Measurements from ENCODE around the gene FARP2. TPM values are rescaled to one million over a fixed set of nuclear protein-coding genes. Genes with fewer than 3 reads are reported as not detected.

FARP2 gene
- total RNA-seq, 1 donor from 2014 or later: 65.0 TPM

DNA sequence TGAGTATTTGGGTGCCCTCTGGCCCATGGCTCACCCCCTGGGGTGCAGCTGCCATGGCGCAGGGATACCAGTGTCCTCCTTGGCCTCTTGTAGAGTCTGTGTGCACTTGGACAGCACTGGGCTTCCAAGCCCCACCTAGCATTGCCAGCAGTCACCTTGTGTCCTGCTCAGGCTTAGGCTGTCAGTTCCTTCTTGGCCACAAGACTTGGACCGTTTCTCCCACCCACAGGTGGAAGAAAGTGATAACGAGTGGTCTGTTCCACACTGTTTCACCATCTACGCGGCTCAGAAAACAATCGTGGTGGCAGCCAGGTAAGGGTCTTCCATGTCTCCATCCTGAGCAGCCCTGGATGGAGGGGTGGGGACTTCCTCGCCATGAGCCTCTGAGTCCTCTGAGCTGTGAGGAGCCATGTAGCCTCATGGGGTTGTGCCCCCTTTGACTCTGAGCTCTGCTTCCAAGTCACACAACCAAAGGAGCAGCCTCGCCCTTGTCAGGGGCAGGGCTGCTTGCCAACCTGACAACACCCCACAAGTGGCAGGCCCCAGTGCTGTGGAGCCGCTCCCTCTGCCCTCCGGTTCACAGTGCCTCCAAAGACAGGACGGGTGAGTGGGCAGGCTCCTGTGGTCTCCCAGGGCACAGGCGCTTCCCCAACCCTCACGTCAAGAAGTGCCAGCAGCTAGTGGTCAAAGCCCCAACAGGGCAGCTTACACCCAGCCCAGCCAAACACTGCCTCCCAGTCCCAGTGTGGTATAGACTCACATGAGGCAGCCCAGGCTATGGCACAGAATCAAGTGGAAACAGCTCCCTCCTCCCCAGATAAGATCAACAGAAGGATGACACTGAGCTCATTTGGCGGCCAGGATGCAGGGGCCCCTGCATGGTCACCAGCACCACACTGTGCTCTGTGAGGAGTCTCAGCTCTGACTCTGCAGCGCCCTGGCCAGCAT, 133.9 kb downstream of the FARP2 start:
- H3K4me3 Mint-ChIP-seq (ENCODE audit: unreplicated experiment): no peak overlapping the region
- H3K36me3 Mint-ChIP-seq (ENCODE audit: low read depth, unreplicated experiment): peaks cover 14% of the 10 kb centered on the region
- Histone ChIP-seq H3K9me3 (ENCODE audit: insufficient read depth, low read depth, low read length) (no peaks in the 10 kb centered on the region), H3K4me1 (ENCODE audit: insufficient read depth, low read length) (no peaks in the 10 kb centered on the region), H3K9ac (ENCODE audit: low read length) (no peak overlapping the region), H3K4me2 (ENCODE audit: low read length) (no peak overlapping the region), H3K27me3 (ENCODE audit: insufficient read depth, low read length) (no peaks in the 10 kb centered on the region), H3K4me3 (ENCODE audit: insufficient read depth, low read depth, low read length) (no peak overlapping the region), H4K20me1 (ENCODE audit: insufficient read depth, low read length) (peaks cover 14% of the 10 kb centered on the region), H3K79me2 (ENCODE audit: insufficient read depth, low read length) (no peaks in the 10 kb centered on the region), H2AFZ (ENCODE audit: low read depth, low read length) (no peak overlapping the region), H3K36me3 (ENCODE audit: insufficient read depth, low read length) (peaks cover 8% of the 10 kb centered on the region), H3K27ac (ENCODE audit: low read depth, low read length) (no peak overlapping the region)
- FAIRE-seq (no peak), DNase-seq (ENCODE audit: low read depth) (no peak)
- no peaks in the 10 kb centered on the region for H3K4me1 Mint-ChIP-seq (ENCODE audit: low read depth, unreplicated experiment)
- H3K27ac Mint-ChIP-seq (ENCODE audit: unreplicated experiment): peak overlapping the region; percentile 34
- H3K9me3 Mint-ChIP-seq (ENCODE audit: unreplicated experiment): no peaks in the 10 kb centered on the region
- peaks cover 2% of the 10 kb centered on the region for H3K27me3 Mint-ChIP-seq (ENCODE audit: low read depth, unreplicated experiment)
- no peak for TF ChIP-seq EZH2 (IDR thresholded peaks at IDR 0.05; ENCODE audit: insufficient read depth, low read length)
- TF ChIP-seq, protein P1, sequence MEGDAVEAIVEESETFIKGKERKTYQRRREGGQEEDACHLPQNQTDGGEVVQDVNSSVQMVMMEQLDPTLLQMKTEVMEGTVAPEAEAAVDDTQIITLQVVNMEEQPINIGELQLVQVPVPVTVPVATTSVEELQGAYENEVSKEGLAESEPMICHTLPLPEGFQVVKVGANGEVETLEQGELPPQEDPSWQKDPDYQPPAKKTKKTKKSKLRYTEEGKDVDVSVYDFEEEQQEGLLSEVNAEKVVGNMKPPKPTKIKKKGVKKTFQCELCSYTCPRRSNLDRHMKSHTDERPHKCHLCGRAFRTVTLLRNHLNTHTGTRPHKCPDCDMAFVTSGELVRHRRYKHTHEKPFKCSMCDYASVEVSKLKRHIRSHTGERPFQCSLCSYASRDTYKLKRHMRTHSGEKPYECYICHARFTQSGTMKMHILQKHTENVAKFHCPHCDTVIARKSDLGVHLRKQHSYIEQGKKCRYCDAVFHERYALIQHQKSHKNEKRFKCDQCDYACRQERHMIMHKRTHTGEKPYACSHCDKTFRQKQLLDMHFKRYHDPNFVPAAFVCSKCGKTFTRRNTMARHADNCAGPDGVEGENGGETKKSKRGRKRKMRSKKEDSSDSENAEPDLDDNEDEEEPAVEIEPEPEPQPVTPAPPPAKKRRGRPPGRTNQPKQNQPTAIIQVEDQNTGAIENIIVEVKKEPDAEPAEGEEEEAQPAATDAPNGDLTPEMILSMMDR (IDR thresholded peaks at IDR 0.05; ENCODE audit: insufficient read depth, low read depth, low read length): no peak

- Histone ChIP-seq H3K9ac (ENCODE audit: low read length) (no peak overlapping the region), H3K27ac (ENCODE audit: low read depth, low read length) (no peak overlapping the region), H3K4me3 (ENCODE audit: insufficient read depth, low read depth, low read length) (no peak overlapping the region), H3K36me3 (ENCODE audit: insufficient read depth, low read length) (peaks cover 8% of the 10 kb centered on the region), H3K4me2 (ENCODE audit: low read length) (no peak overlapping the region), H3K9me3 (ENCODE audit: insufficient read depth, low read depth, low read length) (no peaks in the 10 kb centered on the region), H3K79me2 (ENCODE audit: insufficient read depth, low read length) (no peaks in the 10 kb centered on the region), H3K27me3 (ENCODE audit: insufficient read depth, low read length) (no peaks in the 10 kb centered on the region), H2AFZ (ENCODE audit: low read depth, low read length) (no peak overlapping the region), H3K4me1 (ENCODE audit: insufficient read depth, low read length) (no peaks in the 10 kb centered on the region), H4K20me1 (ENCODE audit: insufficient read depth, low read length) (peaks cover 14% of the 10 kb centered on the region)
- DNase-seq (ENCODE audit: low read depth): no peak
- H3K4me1 Mint-ChIP-seq (ENCODE audit: low read depth, unreplicated experiment): no peaks in the 10 kb centered on the region
- no peaks in the 10 kb centered on the region for H3K9me3 Mint-ChIP-seq (ENCODE audit: unreplicated experiment)
- no peak for FAIRE-seq
- H3K36me3 Mint-ChIP-seq (ENCODE audit: low read depth, unreplicated experiment): peaks cover 19% of the 10 kb centered on the region
- H3K4me3 Mint-ChIP-seq (ENCODE audit: unreplicated experiment): no peak overlapping the region
- H3K27me3 Mint-ChIP-seq (ENCODE audit: low read depth, unreplicated experiment): no peaks in the 10 kb centered on the region
- TF ChIP-seq EZH2 (IDR thresholded peaks at IDR 0.05; ENCODE audit: insufficient read depth, low read length): no peak
- TF ChIP-seq, protein P1 (IDR thresholded peaks at IDR 0.05; ENCODE audit: insufficient read depth, low read depth, low read length): no peak
- peak overlapping the region; percentile 34 for H3K27ac Mint-ChIP-seq (ENCODE audit: unreplicated experiment)
Observed at GRCh38 chr2:241490825-241491506, 134.9 kb downstream of the FARP2 start.

Measured in astrocyte (in vitro differentiated cells and primary cell).